K562 (cell line): ENCODE measurements around the gene MSH3. TPM values are rescaled to one million over a fixed set of nuclear protein-coding genes. Genes with fewer than 3 reads are reported as not detected.

ENCODE experiments used
- ATAC-seq: fragments of 200-7000 bp; cut with Tn5 transposase; 3 replicates; pipeline ENCODE4 v1.9.1; 2020; ENCODE audit warnings: moderate library complexity
- BruUV-seq: library from RNA; stranded (reverse); fragments of 400-500 nt; replicated peaks from 2 replicates; lab custom pipeline; 2021; lab: Mats Ljungman, UMichigan
- CTCF ChIA-PET: fragments of 300-600 bp; formaldehyde crosslinking; extraction: SDS; loops from one replicate; lab custom pipeline; 2021; ENCODE audit warnings: low intra/inter-chr PET ratio; lab: Yijun Ruan, JAX
- POLR2A ChIA-PET: fragments of 300-600, 350-650 bp; sonication (Branson Sonifier 250); formaldehyde crosslinking; extraction: SDS; loops from one replicate; lab custom pipeline; 2021; ENCODE audit warnings: antibody characterized with exemption, inconsistent platforms; lab: Yijun Ruan, JAX
- DNase-seq, 4 experiments: peaks; one replicate each; pipeline versions ENCODE4 v3.0.0 to v3.0.0-alpha.2; 2011 to 2018; ENCODE audit warnings: low spot score in 3 of 4, mixed read lengths in 3 of 4; ENCODE audit errors: extremely low read depth in 1 of 4
- FAIRE-seq: peaks from 2 replicates; lab custom pipeline; 2011; peaks lifted over from hg19 to GRCh38; lab: Jason Lieb, UNC
- H2AFZ ChIP-seq: 2 replicates; pipeline ENCODE4 v1.6.0; 2011; ENCODE audit warnings: low read depth, low read length, control low read depth, inconsistent platforms
- H3K27ac ChIP-seq: fragments of 200-600 bp; 3 replicates; pipeline ENCODE4 v1.8.0; 2011; ENCODE audit warnings: low read depth, mild to moderate bottlenecking, control low read depth, inconsistent platforms, low read length, moderate library complexity, mixed read lengths; ENCODE audit errors: extremely low read depth
- H3K27me3 ChIP-seq, 2 experiments: fragments of 300-600 bp in 1 of 2; 2 replicates in 1 of 2; 3 replicates in 1 of 2; pipeline versions ENCODE4 v1.6.0 to v1.8.0; 2011; ENCODE audit warnings: inconsistent platforms in 2 of 2, low read length in 2 of 2, mild to moderate bottlenecking in 1 of 2, mixed read lengths in 1 of 2, moderate library complexity in 1 of 2; ENCODE audit not compliant: control insufficient read depth in 2 of 2, insufficient read depth in 2 of 2
- H3K36me3 ChIP-seq: fragments of 300-600 bp; 3 replicates; pipeline ENCODE4 v1.8.0; 2011; ENCODE audit warnings: mild to moderate bottlenecking, low read length, inconsistent platforms; ENCODE audit not compliant: control insufficient read depth, insufficient read depth
- H3K4me1 ChIP-seq, 2 experiments: fragments of 200-600 bp in 1 of 2; replicated peaks in 1 of 2; 2 replicates in 1 of 2; 3 replicates in 1 of 2; pipeline versions ENCODE4 v1.5.1 to v1.8.0; 2011; ENCODE audit warnings: inconsistent platforms in 2 of 2, low read length in 2 of 2, mild to moderate bottlenecking in 1 of 2, mixed read lengths in 1 of 2, moderate library complexity in 1 of 2; ENCODE audit not compliant: control insufficient read depth in 2 of 2, insufficient read depth in 2 of 2
- H3K4me2 ChIP-seq: 2 replicates; pipeline ENCODE4 v1.6.1; 2011; ENCODE audit warnings: low read length, control low read depth, inconsistent platforms, mixed read lengths; ENCODE audit not compliant: insufficient read depth
- H3K4me3 ChIP-seq: fragments of 200-600 bp; sonication (generic), shearing (Covaris generic); 2 replicates; pipeline ENCODE4 v1.5.1; 2016; ENCODE audit warnings: control low read depth, inconsistent platforms
- H3K79me2 ChIP-seq: fragments of 200-600 bp; 3 replicates; pipeline ENCODE4 v1.8.0; 2011; ENCODE audit warnings: low read length, inconsistent platforms; ENCODE audit not compliant: control insufficient read depth, insufficient read depth
- H3K9ac ChIP-seq, 2 experiments: 2 replicates each; pipeline versions ENCODE4 v1.6.0 to v1.6.1; 2011; ENCODE audit warnings: low read depth in 2 of 2, low read length in 2 of 2, control low read depth in 1 of 2, inconsistent platforms in 1 of 2, mild to moderate bottlenecking in 1 of 2, mixed read lengths in 1 of 2; ENCODE audit not compliant: insufficient read depth in 1 of 2
- H3K9me1 ChIP-seq: one replicate; pipeline ENCODE4 v1.6.0; 2011; ENCODE audit warnings: inconsistent platforms, mild to moderate bottlenecking, low read length, moderate library complexity; ENCODE audit not compliant: control insufficient read depth, insufficient read depth
- H3K9me3 ChIP-seq: replicated peaks from 2 replicates; pipeline ENCODE4 v1.5.1; 2011; ENCODE audit warnings: low read depth, low read length, inconsistent platforms; ENCODE audit not compliant: control insufficient read depth, insufficient read depth
- H4K20me1 ChIP-seq: replicated peaks from 2 replicates; pipeline ENCODE4 v1.6.1; 2011; ENCODE audit warnings: low read length, inconsistent platforms, mixed read lengths; ENCODE audit not compliant: control insufficient read depth, insufficient read depth
- BACH1 ChIP-seq: fragments of 200-800 bp; sonication (Bioruptor generic); IDR thresholded peaks from 2 replicates; pipeline ENCODE4 v1.6.1; 2016; ENCODE audit warnings: missing genetic modification characterization, missing compliant biosample characterization
- GTF2A2 ChIP-seq: IDR thresholded peaks from 2 replicates; pipeline ENCODE4 v1.6.1; 2016; ENCODE audit warnings: mild to moderate bottlenecking, missing genetic modification characterization, missing compliant biosample characterization
- RFX1 ChIP-seq: fragments of 450-650 bp; IDR thresholded peaks from 2 replicates; pipeline ENCODE4 v1.6.1; 2016; ENCODE audit warnings: mild to moderate bottlenecking, moderate library complexity
- SIN3B ChIP-seq: fragments of 450-650 bp; IDR thresholded peaks from 2 replicates; pipeline ENCODE4 v1.6.1; 2017; ENCODE audit warnings: low read depth, mild to moderate bottlenecking, moderate library complexity
- SMC3 ChIP-seq: conservative IDR thresholded peaks from 2 replicates; pipeline ENCODE4 v1.6.1; 2011; ENCODE audit warnings: low read depth, low read length, improper control_type of control experiment; ENCODE audit not compliant: insufficient read depth
- SNAPC5 ChIP-seq: fragments of 250-450 bp; sonication (Bioruptor Pico); IDR thresholded peaks from 2 replicates; pipeline ENCODE4 v1.8.0; 2021; ENCODE audit warnings: moderate library complexity, mild to moderate bottlenecking, inconsistent platforms
- ZC3H4 ChIP-seq: sonication (generic); formaldehyde crosslinking; IDR thresholded peaks from 2 replicates; pipeline ENCODE4 v1.9.0; 2021; ENCODE audit warnings: missing genetic modification reagents, borderline replicate concordance
- ZNF3 ChIP-seq: fragments of 250-450 bp; sonication (Bioruptor Pico); IDR thresholded peaks from 2 replicates; pipeline ENCODE4 v1.5.0; 2021; ENCODE audit warnings: mild to moderate bottlenecking, moderate library complexity
- WGBS: fragments of 100-300 bp; shearing (Covaris generic); methylation state at CpG from one replicate; pipeline ENCODE4 v1.1.6; 2016; ENCODE audit warnings: low coverage, mixed read lengths; ENCODE audit not compliant: insufficient coverage; ENCODE audit errors: missing lambda C conversion rate; 5-methylcytosine and 5-hydroxymethylcytosine counted together
- in situ Hi-C: fragments of 300-500 bp; cut with MboI; formaldehyde crosslinking; loops from 4 replicates; pipeline ENCODE4 v1.15.0; 2018; ENCODE audit warnings: inconsistent platforms, mixed read lengths
- intact Hi-C: fragments of 100-400 bp; cut with micrococcal nuclease; formaldehyde crosslinking; loops from 2 replicates; pipeline ENCODE4 v1.14.2; 2022
- polyA plus RNA-seq, 8 experiments: library from polyadenylated mRNA; depleted of rRNA in 4 of 8; stranded (reverse) in 5 of 8; unstranded in 3 of 8; fragments of >200 nt; fragmentation: Nextera tagmentation in 2 of 8; fragmentation: Illumina TruSeq in 1 of 8; extraction: Ambion mirVana in 2 of 8; extraction: Trizol in 1 of 8; gene quantifications; 2 replicates each; pipeline versions ENCODE4 v1.2.1 to v1.2.3, GENCODE V29; 2011 to 2014; ENCODE audit warnings: inconsistent platforms in 1 of 8, missing spikeins in 1 of 8
- total RNA-seq, 7 experiments: library from RNA; depleted of rRNA in 6 of 7; stranded (reverse); fragments of >200 nt in 6 of 7; fragmentation: Illumina TruSeq in 2 of 7; extraction: Trizol in 2 of 7; gene quantifications; 2 replicates each; pipeline versions ENCODE4 v1.2.1 to v1.2.3, GENCODE V29; 2011 to 2021; ENCODE audit warnings: low replicate concordance in 1 of 7

Gene MSH3
- total and polyA plus RNA-seq, 9 of the 15 experiments (the other 6 are each of a cell fraction or from before 2014, with no cell fraction given): 3.9 to 17.2 (median 13.2) TPM

GRCh38 chr5:80796846-80797245 lies 142.4 kb downstream of the MSH3 start:
- no peaks in the 10 kb centered on the region for H3K9me1 ChIP-seq
- DNase-seq (no peak), ATAC-seq (no peak)
- H3K9ac ChIP-seq: no peak overlapping the region
- ChIA-PET POLR2A (no interaction called here), CTCF (no interaction called here)
- H3K79me2 ChIP-seq: no peaks in the 10 kb centered on the region
- intact Hi-C loops: no loop called here
- H3K27me3 ChIP-seq: no peaks in the 10 kb centered on the region
- peaks cover 0 to 3% of the 10 kb centered on the region in 2 experiments; a peak in 2 of 5 replicates for H3K4me1 ChIP-seq
- H3K4me3 ChIP-seq: no peak overlapping the region
- no peak overlapping the region for H2AFZ ChIP-seq
- H3K27ac ChIP-seq: no peak overlapping the region
- TF ChIP-seq GTF2A2 (tag) (no peak), SIN3B (no peak), ZC3H4 (CRISPR knock-in tag) (no peak), BACH1 (tag) (no peak), ZNF3 (CRISPR knock-in tag) (no peak), RFX1 (no peak), SNAPC5 (no peak), SMC3 (no peak)
- TF ChIP-seq, all 486 proteins: peak for 0
- no peak for FAIRE-seq
- Histone ChIP-seq H3K36me3 (peaks cover 14% of the 10 kb centered on the region), H4K20me1 (no peaks in the 10 kb centered on the region), H3K4me2 (no peak overlapping the region), H3K9me3 (no peaks in the 10 kb centered on the region)
- 88% methylated on average over 3 of the region's 5 CpGs for WGBS
- BruUV-seq: no TSS peak
- in situ Hi-C loops: no loop called here
